ENCODE measurements around the gene ANKRD6. TPM values are rescaled to one million over a fixed set of nuclear protein-coding genes. Genes with fewer than 3 reads are reported as not detected.

Gene ANKRD6
- total RNA-seq, 1 experiment from 2014 or later = 5.6 TPM

GRCh38 chr6:89518352-89519055, 85.6 kb downstream of the ANKRD6 start:
- Histone ChIP-seq H3K18ac (ENCODE audit: insufficient read length, low read depth, low read length) (no peak overlapping the region), H3K56ac (ENCODE audit: insufficient read length, low read depth, low read length) (no peak overlapping the region), H2BK12ac (ENCODE audit: insufficient read length, low read depth, low read length) (no peak overlapping the region), H2BK120ac (ENCODE audit: low read depth, low read length, poor library complexity, severe bottlenecking) (no peak overlapping the region), H2BK20ac (ENCODE audit: low read depth, low read length, poor library complexity, severe bottlenecking) (no peak overlapping the region), H3K79me2 (ENCODE audit: insufficient read depth, low read length) (no peaks in the 10 kb centered on the region), H3T11ph (ENCODE audit: low read length) (no peak overlapping the region), H3K27me3 (ENCODE audit: insufficient read depth, low read length) (no peaks in the 10 kb centered on the region), H3K9me3 (ENCODE audit: control insufficient read depth, low read depth, low read length) (no peaks in the 10 kb centered on the region), H2BK15ac (ENCODE audit: low read depth, low read length) (no peak overlapping the region), H4K8ac (replicated peaks; ENCODE audit: insufficient read length, low read depth, low read length) (no peak overlapping the region), H3K23ac (ENCODE audit: insufficient read length, low read depth, low read length) (no peak overlapping the region), H4K20me1 (ENCODE audit: control insufficient read depth, insufficient read depth, insufficient read length) (no peaks in the 10 kb centered on the region), H3K4me2 (ENCODE audit: insufficient read depth, insufficient read length, low read length) (no peak overlapping the region), H3K4ac (ENCODE audit: low read depth, low read length) (no peak overlapping the region), H4K91ac (ENCODE audit: insufficient read length, low read depth, low read length) (no peak overlapping the region), H2AFZ (ENCODE audit: low read length) (no peak overlapping the region), H3K4me1 (ENCODE audit: insufficient read depth, low read length) (no peaks in the 10 kb centered on the region), H3K14ac (ENCODE audit: insufficient read depth, low read length) (no peak overlapping the region), H3K23me2 (ENCODE audit: insufficient read length, low read depth, low read length, poor library complexity, severe bottlenecking) (no peaks in the 10 kb centered on the region), H4K5ac (ENCODE audit: insufficient read length, low read depth, low read length) (no peak overlapping the region), H3K27ac (ENCODE audit: insufficient read length, low read depth, low read length) (no peak overlapping the region), H2BK5ac (ENCODE audit: insufficient read length, low read length) (no peak overlapping the region), H3K9ac (ENCODE audit: extremely low read depth, insufficient read length, low read length) (no peak overlapping the region), H3K79me1 (ENCODE audit: insufficient read depth, low read depth, low read length, poor library complexity, severe bottlenecking) (no peaks in the 10 kb centered on the region), H2AK5ac (ENCODE audit: insufficient read length, low read length) (no peak overlapping the region)
- H3K4me1 Mint-ChIP-seq = no peaks in the 10 kb centered on the region; a peak in 1 of 4 replicates
- no peak for DNase-seq
- no peak for TF ChIP-seq CTCF (conservative IDR thresholded peaks at IDR 0.05)
- H3K36me3 Mint-ChIP-seq (ENCODE audit: insufficient read depth in 1 of 3, low read depth in 3 of 3) = no peaks in the 10 kb centered on the region
- no CpG with 5 or more reads among the region's 4 CpGs for WGBS (ENCODE audit: extremely low coverage, insufficient read length, low lambda C conversion rate)
- no peak overlapping the region for H3K27ac Mint-ChIP-seq
- H3K9me3 Mint-ChIP-seq = no peaks in the 10 kb centered on the region
- H3K27me3 Mint-ChIP-seq (ENCODE audit: low read depth) = no peaks in the 10 kb centered on the region; the same call in 1 of the 2 replicates
- no peak overlapping the region for H3K4me3 Mint-ChIP-seq
